Measurements from ENCODE around the gene RYK.

DNA sequence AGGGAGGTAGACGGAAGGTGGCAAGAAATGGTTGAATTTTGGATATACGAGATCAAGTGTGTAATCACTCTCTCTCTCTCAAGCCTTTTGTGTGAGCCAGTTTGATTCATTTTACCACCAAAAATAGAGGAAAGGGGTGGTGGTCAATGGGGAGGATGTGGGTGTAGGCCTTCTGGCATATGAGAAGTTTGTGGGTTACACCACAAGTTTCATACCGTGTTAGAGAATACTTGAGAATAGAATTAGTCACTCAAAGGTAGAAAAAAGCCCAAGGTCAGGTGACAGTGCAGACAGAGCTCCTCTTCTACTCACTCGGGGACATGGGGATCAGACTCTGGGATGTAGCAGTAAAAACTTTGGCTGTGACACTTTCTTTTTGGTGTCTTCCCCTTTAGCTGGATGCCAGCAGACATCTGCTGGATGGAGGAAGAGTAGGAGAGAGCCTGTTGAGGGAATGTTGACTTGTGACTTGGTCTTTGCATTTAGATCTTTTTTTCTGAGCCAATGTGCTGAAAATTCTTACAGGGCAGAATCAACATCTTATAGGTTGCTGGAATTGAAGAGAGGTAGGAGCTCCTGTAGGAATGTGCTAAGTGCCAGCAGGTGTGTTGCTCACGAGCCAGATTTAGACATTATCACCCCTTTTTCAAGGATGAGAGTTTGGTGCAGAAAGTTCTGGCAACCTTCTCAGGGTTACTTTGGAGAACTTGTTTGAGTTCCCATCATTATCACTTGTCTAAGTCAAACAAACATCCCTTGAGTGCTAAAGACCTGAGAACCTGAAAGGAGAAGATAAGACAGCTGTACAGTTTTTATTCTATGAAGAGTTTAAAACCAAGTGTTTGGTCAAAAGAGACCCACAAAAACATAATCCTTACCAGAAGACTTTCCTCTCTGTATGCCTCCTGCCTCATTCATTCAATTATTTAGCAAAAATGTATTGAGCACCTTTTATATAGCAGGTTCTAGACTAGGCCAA is 43.9 kb upstream of the RYK start:
- no peak for TF ChIP-seq RAD21 (IDR thresholded peaks at IDR 0.05)
- TF ChIP-seq, protein P1, sequence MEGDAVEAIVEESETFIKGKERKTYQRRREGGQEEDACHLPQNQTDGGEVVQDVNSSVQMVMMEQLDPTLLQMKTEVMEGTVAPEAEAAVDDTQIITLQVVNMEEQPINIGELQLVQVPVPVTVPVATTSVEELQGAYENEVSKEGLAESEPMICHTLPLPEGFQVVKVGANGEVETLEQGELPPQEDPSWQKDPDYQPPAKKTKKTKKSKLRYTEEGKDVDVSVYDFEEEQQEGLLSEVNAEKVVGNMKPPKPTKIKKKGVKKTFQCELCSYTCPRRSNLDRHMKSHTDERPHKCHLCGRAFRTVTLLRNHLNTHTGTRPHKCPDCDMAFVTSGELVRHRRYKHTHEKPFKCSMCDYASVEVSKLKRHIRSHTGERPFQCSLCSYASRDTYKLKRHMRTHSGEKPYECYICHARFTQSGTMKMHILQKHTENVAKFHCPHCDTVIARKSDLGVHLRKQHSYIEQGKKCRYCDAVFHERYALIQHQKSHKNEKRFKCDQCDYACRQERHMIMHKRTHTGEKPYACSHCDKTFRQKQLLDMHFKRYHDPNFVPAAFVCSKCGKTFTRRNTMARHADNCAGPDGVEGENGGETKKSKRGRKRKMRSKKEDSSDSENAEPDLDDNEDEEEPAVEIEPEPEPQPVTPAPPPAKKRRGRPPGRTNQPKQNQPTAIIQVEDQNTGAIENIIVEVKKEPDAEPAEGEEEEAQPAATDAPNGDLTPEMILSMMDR (IDR thresholded peaks at IDR 0.05; ENCODE audit: low read depth, low read length, missing input control), result no peak
- no peak for TF ChIP-seq FOXA1 (IDR thresholded peaks at IDR 0.05)
- TF ChIP-seq, protein P2, sequence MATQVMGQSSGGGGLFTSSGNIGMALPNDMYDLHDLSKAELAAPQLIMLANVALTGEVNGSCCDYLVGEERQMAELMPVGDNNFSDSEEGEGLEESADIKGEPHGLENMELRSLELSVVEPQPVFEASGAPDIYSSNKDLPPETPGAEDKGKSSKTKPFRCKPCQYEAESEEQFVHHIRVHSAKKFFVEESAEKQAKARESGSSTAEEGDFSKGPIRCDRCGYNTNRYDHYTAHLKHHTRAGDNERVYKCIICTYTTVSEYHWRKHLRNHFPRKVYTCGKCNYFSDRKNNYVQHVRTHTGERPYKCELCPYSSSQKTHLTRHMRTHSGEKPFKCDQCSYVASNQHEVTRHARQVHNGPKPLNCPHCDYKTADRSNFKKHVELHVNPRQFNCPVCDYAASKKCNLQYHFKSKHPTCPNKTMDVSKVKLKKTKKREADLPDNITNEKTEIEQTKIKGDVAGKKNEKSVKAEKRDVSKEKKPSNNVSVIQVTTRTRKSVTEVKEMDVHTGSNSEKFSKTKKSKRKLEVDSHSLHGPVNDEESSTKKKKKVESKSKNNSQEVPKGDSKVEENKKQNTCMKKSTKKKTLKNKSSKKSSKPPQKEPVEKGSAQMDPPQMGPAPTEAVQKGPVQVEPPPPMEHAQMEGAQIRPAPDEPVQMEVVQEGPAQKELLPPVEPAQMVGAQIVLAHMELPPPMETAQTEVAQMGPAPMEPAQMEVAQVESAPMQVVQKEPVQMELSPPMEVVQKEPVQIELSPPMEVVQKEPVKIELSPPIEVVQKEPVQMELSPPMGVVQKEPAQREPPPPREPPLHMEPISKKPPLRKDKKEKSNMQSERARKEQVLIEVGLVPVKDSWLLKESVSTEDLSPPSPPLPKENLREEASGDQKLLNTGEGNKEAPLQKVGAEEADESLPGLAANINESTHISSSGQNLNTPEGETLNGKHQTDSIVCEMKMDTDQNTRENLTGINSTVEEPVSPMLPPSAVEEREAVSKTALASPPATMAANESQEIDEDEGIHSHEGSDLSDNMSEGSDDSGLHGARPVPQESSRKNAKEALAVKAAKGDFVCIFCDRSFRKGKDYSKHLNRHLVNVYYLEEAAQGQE (IDR thresholded peaks at IDR 0.05), result no peak
- TF ChIP-seq, protein P3, sequence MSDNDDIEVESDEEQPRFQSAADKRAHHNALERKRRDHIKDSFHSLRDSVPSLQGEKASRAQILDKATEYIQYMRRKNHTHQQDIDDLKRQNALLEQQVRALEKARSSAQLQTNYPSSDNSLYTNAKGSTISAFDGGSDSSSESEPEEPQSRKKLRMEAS (IDR thresholded peaks at IDR 0.05), result no peak
- no peak for TF ChIP-seq SP1 (IDR thresholded peaks at IDR 0.05)
